Immature natural killer cell (primary cell): ENCODE data around the gene HIBCH. TPM values are rescaled to one million over a fixed set of nuclear protein-coding genes. Genes with fewer than 3 reads are reported as not detected.
A peak's percentile ranks its signal among the peaks of the same experiment; 100 is the strongest.
"Not testable (repeated sequence)": the region's sequence is repeated elsewhere in the genome, so short reads cannot be mapped to it uniquely, and the experiment has no call there.

Experiments
- DNase-seq, 3 donors: peaks; one replicate each; pipeline ENCODE4 v3.0.0; 2022; ENCODE audit warnings: mixed read lengths in 1 of 3
- H3K27ac Mint-ChIP-seq, 6 donors: one replicate each; pipeline ENCODE4 v1.8.0; 2020; ENCODE audit warnings: mixed read lengths in 6 of 6, mild to moderate bottlenecking in 5 of 6, inconsistent platforms in 4 of 6, moderate library complexity in 3 of 6
- H3K27me3 Mint-ChIP-seq, 3 donors: one replicate each; pipeline ENCODE4 v1.8.0; 2020 to 2021; ENCODE audit warnings: low read depth in 3 of 3, mild to moderate bottlenecking in 3 of 3, mixed read lengths in 3 of 3, moderate library complexity in 3 of 3, inconsistent platforms in 1 of 3
- H3K36me3 Mint-ChIP-seq, 3 donors: one replicate each; pipeline ENCODE4 v1.8.0; 2020; ENCODE audit warnings: mixed read lengths in 3 of 3, inconsistent platforms in 2 of 3, mild to moderate bottlenecking in 2 of 3
- H3K4me1 Mint-ChIP-seq, 2 donors: one replicate each; pipeline ENCODE4 v1.8.0; 2020; ENCODE audit warnings: inconsistent platforms in 2 of 2, mild to moderate bottlenecking in 2 of 2, mixed read lengths in 2 of 2, moderate library complexity in 1 of 2
- H3K4me3 Mint-ChIP-seq, 5 donors: one replicate each; pipeline ENCODE4 v1.8.0; 2020; ENCODE audit warnings: mild to moderate bottlenecking in 5 of 5, mixed read lengths in 5 of 5, inconsistent platforms in 3 of 5, moderate library complexity in 3 of 5
- H3K9me3 Mint-ChIP-seq, 6 donors: one replicate each; pipeline ENCODE4 v1.8.0; 2020; ENCODE audit warnings: mild to moderate bottlenecking in 6 of 6, mixed read lengths in 6 of 6, inconsistent platforms in 4 of 6, moderate library complexity in 3 of 6
- polyA plus RNA-seq, 3 donors: library from polyadenylated mRNA; unstranded; fragments of 300-500 nt; fragmentation: Illumina TruSeq; gene quantifications; one replicate each; pipeline ENCODE4 v1.2.3, GENCODE V29; 2021

HIBCH gene
- polyA plus RNA-seq, 3 donors from 2014 or later = 15.2 to 26.8 (median 21.4) TPM

GRCh38 chr2:190235101-190235500, 84.5 kb downstream of the HIBCH start:
- Mint-ChIP-seq H3K4me3 (no peak overlapping the region), H3K27me3 (no peaks in the 10 kb centered on the region), H3K9me3 (peaks cover 0 to 2% (median 0%) of the 10 kb centered on the region in 6 donors), H3K36me3 (peaks cover 22 to 31% (median 25%) of the 10 kb centered on the region in 3 donors), H3K27ac (peak overlapping the region in 1 of 6 donors; percentile 64), H3K4me1 (peaks cover 0 to under 1% of the 10 kb centered on the region in 2 donors)
- DNase-seq = no peak

- H3K27ac Mint-ChIP-seq, H3K4me3 Mint-ChIP-seq, H3K27me3 Mint-ChIP-seq, DNase-seq, H3K9me3 Mint-ChIP-seq: not testable (repeated sequence)
- Mint-ChIP-seq H3K36me3 (peaks cover 31 to 73% (median 59%) of the 10 kb centered on the region in 3 donors), H3K4me1 (peaks cover 12 to 16% of the 10 kb centered on the region in 2 donors)
These were observed 95.6 kb downstream of the HIBCH start for GRCh38 chr2:190223989-190224388.

- H3K27me3 Mint-ChIP-seq, H3K9me3 Mint-ChIP-seq, DNase-seq, H3K4me3 Mint-ChIP-seq, H3K27ac Mint-ChIP-seq: not testable (repeated sequence)
- H3K36me3 Mint-ChIP-seq = peaks cover 24 to 74% (median 51%) of the 10 kb centered on the region in 3 donors
- peaks cover 12 to 16% of the 10 kb centered on the region in 2 donors for H3K4me1 Mint-ChIP-seq
These were observed 96.9 kb downstream of the HIBCH start for GRCh38 chr2:190222745-190223144.

- Mint-ChIP-seq H3K27me3 (no peaks in the 10 kb centered on the region), H3K36me3 (peaks cover 18 to 67% (median 40%) of the 10 kb centered on the region in 3 donors), H3K27ac (no peak overlapping the region), H3K4me3 (no peak overlapping the region), H3K9me3 (peaks cover 0 to 6% (median under 1%) of the 10 kb centered on the region in 6 donors), H3K4me1 (peaks cover 13 to 21% of the 10 kb centered on the region in 2 donors)
- DNase-seq = no peak
These were observed 98.2 kb downstream of the HIBCH start for GRCh38 chr2:190221429-190221828.

- Mint-ChIP-seq H3K27me3 (peaks cover 0 to 3% (median 2%) of the 10 kb centered on the region in 3 donors), H3K36me3 (peaks cover 17 to 60% (median 28%) of the 10 kb centered on the region in 3 donors), H3K4me1 (peaks cover 28 to 43% of the 10 kb centered on the region in 2 donors)
These were observed 100.4 kb downstream of the HIBCH start for GRCh38 chr2:190219186-190219585.

GRCh38 chr2:190217616-190218015, 102.0 kb downstream of the HIBCH start:
- no peak overlapping the region for H3K4me3 Mint-ChIP-seq
- no peak for DNase-seq
- no peaks in the 10 kb centered on the region for H3K9me3 Mint-ChIP-seq
- peaks cover 6 to 45% (median 16%) of the 10 kb centered on the region in 3 donors for H3K36me3 Mint-ChIP-seq
- peaks cover 30 to 47% of the 10 kb centered on the region in 2 donors for H3K4me1 Mint-ChIP-seq
- peaks cover 0 to 3% (median 2%) of the 10 kb centered on the region in 3 donors for H3K27me3 Mint-ChIP-seq
- no peak overlapping the region for H3K27ac Mint-ChIP-seq

More at GRCh38 chr2:190219186-190219585, 100.4 kb downstream of the HIBCH start:
- Mint-ChIP-seq H3K27ac (no peak overlapping the region), H3K9me3 (peaks cover 0 to 6% (median 0%) of the 10 kb centered on the region in 6 donors), H3K4me3 (no peak overlapping the region)
- no peak for DNase-seq

GRCh38 chr2:190216829-190217228, 102.8 kb downstream of the HIBCH start:
- no peak for DNase-seq
- Mint-ChIP-seq H3K36me3 (peaks cover 6 to 38% (median 11%) of the 10 kb centered on the region in 3 donors), H3K4me3 (no peak overlapping the region), H3K27me3 (peaks cover 0 to 3% (median 2%) of the 10 kb centered on the region in 3 donors), H3K27ac (no peak overlapping the region), H3K9me3 (no peaks in the 10 kb centered on the region), H3K4me1 (peaks cover 24 to 41% of the 10 kb centered on the region in 2 donors)

- Mint-ChIP-seq H3K36me3 (peaks cover 5 to 30% (median 6%) of the 10 kb centered on the region in 3 donors), H3K4me3 (no peak overlapping the region), H3K27me3 (peaks cover 0 to 3% (median 2%) of the 10 kb centered on the region in 3 donors), H3K4me1 (peaks cover 18 to 31% of the 10 kb centered on the region in 2 donors), H3K9me3 (no peaks in the 10 kb centered on the region), H3K27ac (peak overlapping the region in 2 of 6 donors; percentile 18 to 50)
- DNase-seq = no peak
These were observed 104.0 kb downstream of the HIBCH start for GRCh38 chr2:190215620-190216019.

GRCh38 chr2:190214426-190215194, 105.0 kb downstream of the HIBCH start:
- Mint-ChIP-seq H3K4me1 (peaks cover 18 to 31% of the 10 kb centered on the region in 2 donors), H3K27ac (peak overlapping the region in 2 of 6 donors; percentile 5 to 8), H3K27me3 (peaks cover 0 to 3% (median 2%) of the 10 kb centered on the region in 3 donors), H3K36me3 (peaks cover 5 to 29% (median 6%) of the 10 kb centered on the region in 3 donors), H3K9me3 (no peaks in the 10 kb centered on the region), H3K4me3 (no peak overlapping the region)
- no peak for DNase-seq

- H3K36me3 Mint-ChIP-seq = peaks cover 5 to 20% (median 6%) of the 10 kb centered on the region in 3 donors
- no peak overlapping the region for H3K27ac Mint-ChIP-seq
- DNase-seq = no peak
- H3K4me1 Mint-ChIP-seq = peaks cover 18 to 31% of the 10 kb centered on the region in 2 donors
- no peak overlapping the region for H3K4me3 Mint-ChIP-seq
- peaks cover 0 to 3% (median 2%) of the 10 kb centered on the region in 3 donors for H3K27me3 Mint-ChIP-seq
- H3K9me3 Mint-ChIP-seq = no peaks in the 10 kb centered on the region
These were observed 105.9 kb downstream of the HIBCH start for GRCh38 chr2:190213441-190214335.

- H3K4me1 Mint-ChIP-seq = peaks cover 8 to 16% of the 10 kb centered on the region in 2 donors
- no peak overlapping the region for H3K4me3 Mint-ChIP-seq
- no peaks in the 10 kb centered on the region for H3K27me3 Mint-ChIP-seq
- H3K27ac Mint-ChIP-seq = no peak overlapping the region
- no peak for DNase-seq
- peaks cover 4 to 5% (median 4%) of the 10 kb centered on the region in 3 donors for H3K36me3 Mint-ChIP-seq
- H3K9me3 Mint-ChIP-seq = no peaks in the 10 kb centered on the region
These were observed 109.2 kb downstream of the HIBCH start for GRCh38 chr2:190210471-190210870.

GRCh38 chr2:190209559-190209958, 110.1 kb downstream of the HIBCH start:
- no peaks in the 10 kb centered on the region for H3K9me3 Mint-ChIP-seq
- H3K4me1 Mint-ChIP-seq = peaks cover 4 to 7% of the 10 kb centered on the region in 2 donors
- no peaks in the 10 kb centered on the region for H3K27me3 Mint-ChIP-seq
- no peak overlapping the region for H3K27ac Mint-ChIP-seq
- DNase-seq = no peak
- H3K4me3 Mint-ChIP-seq = no peak overlapping the region
- peaks cover 5 to 6% (median 5%) of the 10 kb centered on the region in 3 donors for H3K36me3 Mint-ChIP-seq

GRCh38 chr2:190207930-190208329, 111.7 kb downstream of the HIBCH start:
- H3K27ac Mint-ChIP-seq = peak overlapping the region in 2 of 6 donors; percentile 33
- no peak for DNase-seq
- no peaks in the 10 kb centered on the region for H3K9me3 Mint-ChIP-seq
- H3K4me1 Mint-ChIP-seq = no peaks in the 10 kb centered on the region
- H3K4me3 Mint-ChIP-seq = no peak overlapping the region
- no peaks in the 10 kb centered on the region for H3K27me3 Mint-ChIP-seq
- peaks cover 10 to 14% (median 12%) of the 10 kb centered on the region in 3 donors for H3K36me3 Mint-ChIP-seq
